HEK293 (cell line): ENCODE results near the gene ELOVL7.

ENCODE experiments used
- CTCF ChIA-PET: fragments of 350-600 bp; formaldehyde crosslinking; extraction: SDS; loops from one replicate; lab custom pipeline; 2021; ENCODE audit warnings: antibody characterized with exemption; lab: Yijun Ruan, JAX
- POLR2A ChIA-PET: fragments of 300-600 bp; formaldehyde crosslinking; extraction: SDS; loops from one replicate; lab custom pipeline; 2020; ENCODE audit warnings: antibody characterized with exemption, inconsistent platforms; lab: Yijun Ruan, JAX
- H3K27ac ChIP-seq: fragments of 200-500 bp; sonication (Bioruptor generic); 2 replicates; pipeline ENCODE4 v1.5.1; 2014; ENCODE audit warnings: low read depth, low read length, control low read depth, inconsistent platforms; ENCODE audit errors: extremely low read depth
- H3K36me3 ChIP-seq, 2 experiments: fragments of 200-500 bp in 1 of 2; sonication (Bioruptor generic) in 1 of 2; 1 replicate in 1 of 2; 2 replicates in 1 of 2; pipeline ENCODE4 v1.5.1; 2014 to 2017; ENCODE audit warnings: inconsistent platforms in 2 of 2, low read length in 2 of 2; ENCODE audit not compliant: control insufficient read depth in 2 of 2, insufficient read depth in 1 of 2
- H3K4me1 ChIP-seq: fragments of 200-500 bp; sonication (Bioruptor generic); 2 replicates; pipeline ENCODE4 v1.5.1; 2014; ENCODE audit warnings: mild to moderate bottlenecking, low read length, inconsistent platforms; ENCODE audit not compliant: control insufficient read depth, insufficient read depth
- H3K4me3 ChIP-seq: 2 replicates; pipeline ENCODE4 v1.5.1; 2011; ENCODE audit warnings: low read depth, mild to moderate bottlenecking, control low read depth, low read length, moderate library complexity
- H3K9me3 ChIP-seq: fragments of 200-500 bp; sonication (Bioruptor generic); 2 replicates; pipeline ENCODE4 v1.5.1; 2014; ENCODE audit warnings: low read depth, low read length, inconsistent platforms; ENCODE audit not compliant: control insufficient read depth, insufficient read depth
- HIC1 ChIP-seq: fragments of 450-650 bp; formaldehyde crosslinking; IDR thresholded peaks from 2 replicates; pipeline ENCODE4 v1.5.1; 2016; ENCODE audit warnings: missing biosample characterization, missing genetic modification characterization
- INSM2 ChIP-seq: fragments of 450-650 bp; formaldehyde crosslinking; IDR thresholded peaks from 2 replicates; pipeline ENCODE4 v1.5.1; 2016; ENCODE audit warnings: missing biosample characterization, missing genetic modification characterization
- KLF7 ChIP-seq: fragments of 450-650 bp; formaldehyde crosslinking; IDR thresholded peaks from 2 replicates; pipeline ENCODE4 v1.5.1; 2016; ENCODE audit warnings: missing biosample characterization, missing genetic modification characterization, borderline replicate concordance
- MEIS1 ChIP-seq: sonication (generic); formaldehyde crosslinking; IDR thresholded peaks from 2 replicates; pipeline ENCODE4 v1.8.1; 2022; ENCODE audit warnings: missing genetic modification reagents, mild to moderate bottlenecking, borderline replicate concordance
- MZF1 ChIP-seq: fragments of 450-650 bp; formaldehyde crosslinking; IDR thresholded peaks from 2 replicates; pipeline ENCODE4 v1.5.1; 2017; ENCODE audit warnings: missing biosample characterization, missing genetic modification characterization, borderline replicate concordance
- SP3 ChIP-seq: fragments of 450-650 bp; formaldehyde crosslinking; IDR thresholded peaks from 2 replicates; pipeline ENCODE4 v1.5.1; 2016; ENCODE audit warnings: missing biosample characterization, missing genetic modification characterization
- ZNF133 ChIP-seq: fragments of 450-650 bp; formaldehyde crosslinking; IDR thresholded peaks from 2 replicates; pipeline ENCODE4 v1.5.1; 2016; ENCODE audit warnings: missing biosample characterization, missing genetic modification characterization
- ZNF157 ChIP-seq: fragments of 450-650 bp; formaldehyde crosslinking; IDR thresholded peaks from 2 replicates; pipeline ENCODE4 v1.5.1; 2016; ENCODE audit warnings: missing biosample characterization, missing genetic modification characterization
- ZNF202 ChIP-seq: fragments of 450-650 bp; formaldehyde crosslinking; IDR thresholded peaks from 2 replicates; pipeline ENCODE4 v1.5.1; 2016; ENCODE audit warnings: missing biosample characterization, missing genetic modification characterization, borderline replicate concordance
- ZNF223 ChIP-seq: fragments of 450-650 bp; formaldehyde crosslinking; IDR thresholded peaks from 2 replicates; pipeline ENCODE4 v1.5.1; 2016; ENCODE audit warnings: missing biosample characterization, missing genetic modification characterization
- ZNF26 ChIP-seq: fragments of 450-650 bp; formaldehyde crosslinking; IDR thresholded peaks from 2 replicates; pipeline ENCODE4 v1.5.1; 2016; ENCODE audit warnings: missing biosample characterization, missing genetic modification characterization
- ZNF266 ChIP-seq: fragments of 450-650 bp; formaldehyde crosslinking; IDR thresholded peaks from 2 replicates; pipeline ENCODE4 v1.5.1; 2016; ENCODE audit warnings: missing biosample characterization, missing genetic modification characterization, low read depth
- ZNF292 ChIP-seq: fragments of 450-650 bp; formaldehyde crosslinking; IDR thresholded peaks from 2 replicates; pipeline ENCODE4 v1.5.1; 2016; ENCODE audit warnings: low read depth, missing biosample characterization, missing genetic modification characterization, borderline replicate concordance
- ZNF324 ChIP-seq: fragments of 450-650 bp; formaldehyde crosslinking; IDR thresholded peaks from 2 replicates; pipeline ENCODE4 v1.5.1; 2016; ENCODE audit warnings: missing biosample characterization, missing genetic modification characterization
- ZNF354C ChIP-seq: fragments of 450-650 bp; formaldehyde crosslinking; IDR thresholded peaks from 2 replicates; pipeline ENCODE4 v1.5.1; 2016; ENCODE audit warnings: missing biosample characterization, missing genetic modification characterization, low read depth, borderline replicate concordance
- ZNF449 ChIP-seq: fragments of 450-650 bp; formaldehyde crosslinking; IDR thresholded peaks from 2 replicates; pipeline ENCODE4 v1.5.1; 2017; ENCODE audit warnings: missing biosample characterization, mild to moderate bottlenecking, missing genetic modification characterization, moderate library complexity
- ZNF488 ChIP-seq: fragments of 450-650 bp; formaldehyde crosslinking; IDR thresholded peaks from 2 replicates; pipeline ENCODE4 v1.5.1; 2016; ENCODE audit warnings: missing biosample characterization, missing genetic modification characterization
- ZNF580 ChIP-seq: fragments of 450-650 bp; formaldehyde crosslinking; IDR thresholded peaks from 2 replicates; pipeline ENCODE4 v1.5.1; 2016; ENCODE audit warnings: missing biosample characterization, missing genetic modification characterization
- ZNF623 ChIP-seq: fragments of 450-650 bp; formaldehyde crosslinking; IDR thresholded peaks from 2 replicates; pipeline ENCODE4 v1.5.1; 2016; ENCODE audit warnings: missing biosample characterization, missing genetic modification characterization
- ZNF837 ChIP-seq: fragments of 450-650 bp; formaldehyde crosslinking; IDR thresholded peaks from 2 replicates; pipeline ENCODE4 v1.5.1; 2016; ENCODE audit warnings: missing biosample characterization, missing genetic modification characterization

The ELOVL7 gene

GRCh38 chr5:60806591-60807243 lies 37.4 kb downstream of the ELOVL7 start:
- Histone ChIP-seq H3K36me3 (no peaks in the 10 kb centered on the region), H3K9me3 (no peaks in the 10 kb centered on the region), H3K4me3 (no peak overlapping the region), H3K27ac (no peak overlapping the region), H3K4me1 (no peaks in the 10 kb centered on the region)
- ChIA-PET CTCF (no interaction called here), POLR2A (no interaction called here)
- TF ChIP-seq HIC1, result no peak

GRCh38 chr5:60805463-60805862 lies 38.6 kb downstream of the ELOVL7 start:
- CTCF ChIA-PET, result no interaction called here
- POLR2A ChIA-PET, result no interaction called here
- no peak for TF ChIP-seq ZNF354C
- no peak for TF ChIP-seq ZNF449 (tag by site-specific recombination)
- TF ChIP-seq ZNF837 (tag by site-specific recombination), result no peak
- Histone ChIP-seq H3K27ac (no peak overlapping the region), H3K4me1 (no peaks in the 10 kb centered on the region), H3K4me3 (no peak overlapping the region), H3K9me3 (no peaks in the 10 kb centered on the region), H3K36me3 (no peaks in the 10 kb centered on the region)

GRCh38 chr5:60803712-60804111 lies 40.4 kb downstream of the ELOVL7 start:
- H3K4me3 ChIP-seq, result no peak overlapping the region
- H3K4me1 ChIP-seq, result no peaks in the 10 kb centered on the region
- H3K36me3 ChIP-seq, result no peaks in the 10 kb centered on the region
- ChIA-PET CTCF (no interaction called here), POLR2A (no interaction called here)
- H3K9me3 ChIP-seq, result no peaks in the 10 kb centered on the region
- H3K27ac ChIP-seq, result no peak overlapping the region
- TF ChIP-seq ZNF266 (tag by site-specific recombination) (no peak), ZNF202 (no peak), ZNF26 (tag by site-specific recombination) (no peak)

- TF ChIP-seq KLF7 (tag by site-specific recombination), result no peak
- TF ChIP-seq ZNF292 (tag by site-specific recombination), result no peak
- TF ChIP-seq ZNF580, result no peak
- TF ChIP-seq ZNF223, result no peak
- TF ChIP-seq ZNF133 (tag by site-specific recombination), result no peak
- no peak for TF ChIP-seq ZNF324 (tag by site-specific recombination)
- no peak for TF ChIP-seq SP3 (tag by site-specific recombination)
- TF ChIP-seq ZNF623, result no peak
- no peak for TF ChIP-seq MZF1 (tag by site-specific recombination)
- no peak for TF ChIP-seq ZNF157 (tag by site-specific recombination)
- no peak for TF ChIP-seq ZNF488 (tag by site-specific recombination)
- TF ChIP-seq MEIS1 (CRISPR knock-in tag), result no peak
- no peak for TF ChIP-seq INSM2 (tag by site-specific recombination)
- Histone ChIP-seq H3K9me3 (no peaks in the 10 kb centered on the region), H3K4me1 (no peaks in the 10 kb centered on the region), H3K36me3 (no peaks in the 10 kb centered on the region), H3K27ac (no peak overlapping the region), H3K4me3 (no peak overlapping the region)
- ChIA-PET CTCF (no interaction called here), POLR2A (no interaction called here)
Observed at GRCh38 chr5:60802986-60803385, 41.1 kb downstream of the ELOVL7 start.
